Loucy (cell line): Measurements from ENCODE around the gene RAB1A.

Source experiments
- H2AFZ ChIP-seq: fragments of 200-600 bp; sonication (generic); 2 replicates; pipeline ENCODE4 v1.6.0; 2016; ENCODE audit warnings: antibody characterized with exemption, mild to moderate bottlenecking, low read length, moderate library complexity
- H3F3A ChIP-seq: fragments of 200-600 bp; 2 replicates; pipeline ENCODE4 v1.6.0; 2016; ENCODE audit warnings: antibody characterized with exemption, low read depth, mild to moderate bottlenecking
- H3K27me3 ChIP-seq: fragments of 200-600 bp; sonication (generic); 2 replicates; pipeline ENCODE4 v1.6.1; 2014; ENCODE audit warnings: low read length, mild to moderate bottlenecking; ENCODE audit not compliant: insufficient read depth, poor library complexity, severe bottlenecking
- H3K36me3 ChIP-seq: fragments of 200-600 bp; sonication (generic); 2 replicates; pipeline ENCODE4 v1.6.1; 2016; ENCODE audit warnings: low read length; ENCODE audit not compliant: insufficient read depth
- H3K4me1 ChIP-seq: fragments of 200-600 bp; sonication (generic); 2 replicates; pipeline ENCODE4 v1.5.1; 2014; ENCODE audit warnings: low read length, mild to moderate bottlenecking; ENCODE audit not compliant: insufficient read depth, poor library complexity, severe bottlenecking
- H3K4me2 ChIP-seq: fragments of 200-600 bp; sonication (generic); 2 replicates; pipeline ENCODE4 v1.6.0; 2014; ENCODE audit warnings: antibody characterized with exemption, low read length, low read depth, mild to moderate bottlenecking; ENCODE audit not compliant: poor library complexity, severe bottlenecking
- H3K4me3 ChIP-seq: fragments of 200-600 bp; sonication (generic); 2 replicates; pipeline ENCODE4 v1.5.1; 2014; ENCODE audit warnings: low read length, mild to moderate bottlenecking, mixed read lengths; ENCODE audit not compliant: poor library complexity, severe bottlenecking
- H3K79me2 ChIP-seq: fragments of 200-600 bp; sonication (generic); 2 replicates; pipeline ENCODE4 v1.6.1; 2014; ENCODE audit warnings: low read length; ENCODE audit not compliant: insufficient read depth
- H3K9ac ChIP-seq: fragments of 200-600 bp; sonication (generic); 2 replicates; pipeline ENCODE4 v1.6.0; 2014; ENCODE audit warnings: mild to moderate bottlenecking, low read depth, low read length, moderate library complexity; ENCODE audit not compliant: poor library complexity, severe bottlenecking
- H3K9me2 ChIP-seq: fragments of 200-600 bp; sonication (generic); replicated peaks from 2 replicates; pipeline ENCODE4 v1.6.1; 2016; ENCODE audit warnings: low read depth, low read length, mixed read lengths
- H3K9me3 ChIP-seq: fragments of 200-600 bp; sonication (generic); 2 replicates; pipeline ENCODE4 v1.6.1; 2014; ENCODE audit warnings: mild to moderate bottlenecking, antibody characterized with exemption, low read length, low read depth; ENCODE audit not compliant: insufficient read depth
- H4K20me1 ChIP-seq: fragments of 200-600 bp; sonication (generic); 2 replicates; pipeline ENCODE4 v1.6.0; 2014; ENCODE audit warnings: antibody characterized with exemption, low read length, mild to moderate bottlenecking; ENCODE audit not compliant: insufficient read depth, poor library complexity, severe bottlenecking
- EZH2phosphoT487 ChIP-seq: fragments of 200-600 bp; IDR thresholded peaks from 2 replicates; pipeline ENCODE4 v1.6.1; 2018; ENCODE audit warnings: antibody characterized with exemption, mild to moderate bottlenecking, moderate library complexity, borderline replicate concordance
- TF ChIP-seq, protein P1 (sequence below): fragments of 200-600 bp; sonication (generic); conservative IDR thresholded peaks from 2 replicates; pipeline ENCODE4 v1.5.1; 2014; ENCODE audit warnings: mild to moderate bottlenecking, antibody characterized with exemption, low read length

RAB1A gene

DNA sequence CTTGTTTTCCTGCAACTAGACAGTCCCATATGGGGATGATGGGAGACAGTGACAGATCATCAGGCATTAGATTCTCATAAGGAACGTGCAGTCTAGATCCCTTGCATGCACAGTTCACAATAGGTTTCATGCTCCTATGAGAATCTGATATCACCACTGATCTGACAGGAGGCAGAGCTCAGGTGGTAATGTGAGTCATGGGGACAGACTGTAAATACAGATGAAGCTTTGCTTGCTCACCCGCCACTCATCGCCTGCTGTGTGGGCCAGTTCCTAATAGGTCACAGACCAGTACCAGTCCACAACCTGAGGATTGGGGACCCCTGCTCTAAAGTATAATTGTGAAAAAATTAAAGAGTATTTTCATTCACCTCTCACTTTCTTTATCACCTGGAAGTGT lies 23.6 kb upstream of the RAB1A start:
- no peaks in the 10 kb centered on the region for H3K27me3 ChIP-seq
- no peaks in the 10 kb centered on the region for H4K20me1 ChIP-seq
- H3F3A ChIP-seq: no peaks in the 10 kb centered on the region
- no peaks in the 10 kb centered on the region for H3K9me2 ChIP-seq
- no peak overlapping the region for H3K4me2 ChIP-seq
- TF ChIP-seq, protein P1, sequence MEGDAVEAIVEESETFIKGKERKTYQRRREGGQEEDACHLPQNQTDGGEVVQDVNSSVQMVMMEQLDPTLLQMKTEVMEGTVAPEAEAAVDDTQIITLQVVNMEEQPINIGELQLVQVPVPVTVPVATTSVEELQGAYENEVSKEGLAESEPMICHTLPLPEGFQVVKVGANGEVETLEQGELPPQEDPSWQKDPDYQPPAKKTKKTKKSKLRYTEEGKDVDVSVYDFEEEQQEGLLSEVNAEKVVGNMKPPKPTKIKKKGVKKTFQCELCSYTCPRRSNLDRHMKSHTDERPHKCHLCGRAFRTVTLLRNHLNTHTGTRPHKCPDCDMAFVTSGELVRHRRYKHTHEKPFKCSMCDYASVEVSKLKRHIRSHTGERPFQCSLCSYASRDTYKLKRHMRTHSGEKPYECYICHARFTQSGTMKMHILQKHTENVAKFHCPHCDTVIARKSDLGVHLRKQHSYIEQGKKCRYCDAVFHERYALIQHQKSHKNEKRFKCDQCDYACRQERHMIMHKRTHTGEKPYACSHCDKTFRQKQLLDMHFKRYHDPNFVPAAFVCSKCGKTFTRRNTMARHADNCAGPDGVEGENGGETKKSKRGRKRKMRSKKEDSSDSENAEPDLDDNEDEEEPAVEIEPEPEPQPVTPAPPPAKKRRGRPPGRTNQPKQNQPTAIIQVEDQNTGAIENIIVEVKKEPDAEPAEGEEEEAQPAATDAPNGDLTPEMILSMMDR: no peak
- TF ChIP-seq EZH2phosphoT487: no peak
- no peak overlapping the region for H2AFZ ChIP-seq
- H3K79me2 ChIP-seq: no peaks in the 10 kb centered on the region
- no peak overlapping the region for H3K4me3 ChIP-seq
- H3K9ac ChIP-seq: no peak overlapping the region
- no peaks in the 10 kb centered on the region for H3K36me3 ChIP-seq
- H3K9me3 ChIP-seq: no peaks in the 10 kb centered on the region
- no peaks in the 10 kb centered on the region for H3K4me1 ChIP-seq

DNA sequence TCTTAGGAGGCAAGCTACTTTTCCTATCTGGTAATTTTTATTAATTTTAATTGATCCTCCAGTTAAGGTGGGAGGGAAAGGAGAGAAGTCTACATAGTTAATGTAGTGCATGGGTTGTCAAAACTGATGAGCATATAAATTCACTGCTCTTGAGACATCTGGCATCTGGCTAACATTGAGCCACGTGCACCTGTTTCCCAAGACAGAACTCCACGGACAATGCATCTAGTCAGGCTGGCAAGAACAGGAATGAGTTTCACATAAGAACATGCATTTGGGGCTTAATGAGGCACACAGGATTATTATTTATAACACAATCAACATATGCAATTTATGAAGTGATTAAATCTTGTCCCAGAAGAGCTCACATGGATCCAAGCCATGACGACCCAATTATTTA lies 16.2 kb upstream of the RAB1A start:
- Histone ChIP-seq H3K36me3 (no peaks in the 10 kb centered on the region), H3K9me2 (no peaks in the 10 kb centered on the region)

DNA sequence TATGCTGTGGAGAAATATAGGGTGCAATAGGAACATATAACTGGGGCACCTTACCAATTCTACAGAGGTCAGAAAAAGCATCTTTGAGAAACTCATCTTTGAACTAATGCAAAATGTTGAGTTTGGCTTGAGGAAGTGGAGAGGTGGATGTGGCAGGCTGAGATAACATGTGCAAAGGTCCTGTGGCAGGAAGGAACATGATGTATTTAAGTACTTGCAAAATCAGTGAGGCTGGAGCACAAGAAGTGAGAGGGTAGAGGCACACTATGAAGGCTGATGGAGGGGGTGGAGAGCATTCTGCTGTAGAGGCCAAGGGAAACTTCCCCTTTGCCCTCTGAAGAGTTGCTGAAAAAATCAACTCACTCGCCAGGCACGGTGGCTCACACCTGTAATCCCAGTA lies 14.7 kb upstream of the RAB1A start:
- H3K9me3 ChIP-seq: no peaks in the 10 kb centered on the region
- H3K4me3 ChIP-seq: no peak overlapping the region
- H3K4me1 ChIP-seq: no peaks in the 10 kb centered on the region
- no peaks in the 10 kb centered on the region for H3K36me3 ChIP-seq
- no peaks in the 10 kb centered on the region for H3K9me2 ChIP-seq
- no peaks in the 10 kb centered on the region for H3F3A ChIP-seq
- H3K27me3 ChIP-seq: no peaks in the 10 kb centered on the region
- H4K20me1 ChIP-seq: no peaks in the 10 kb centered on the region
- H3K4me2 ChIP-seq: no peak overlapping the region
- H2AFZ ChIP-seq: no peak overlapping the region
- H3K79me2 ChIP-seq: no peaks in the 10 kb centered on the region
- TF ChIP-seq, protein P1: no peak
- no peak for TF ChIP-seq EZH2phosphoT487
- no peak overlapping the region for H3K9ac ChIP-seq

More for the DNA sequence above, 16.2 kb upstream of the RAB1A start:
- no peak overlapping the region for H2AFZ ChIP-seq
- no peaks in the 10 kb centered on the region for H3K4me1 ChIP-seq
- H3K27me3 ChIP-seq: no peaks in the 10 kb centered on the region
- no peaks in the 10 kb centered on the region for H3K9me3 ChIP-seq
- H3K4me3 ChIP-seq: no peak overlapping the region
- no peaks in the 10 kb centered on the region for H3K79me2 ChIP-seq
- no peak overlapping the region for H3K4me2 ChIP-seq
- H3K9ac ChIP-seq: no peak overlapping the region
- TF ChIP-seq, protein P1: no peak
- no peak for TF ChIP-seq EZH2phosphoT487
- no peaks in the 10 kb centered on the region for H3F3A ChIP-seq
- no peaks in the 10 kb centered on the region for H4K20me1 ChIP-seq
